HG02884 (cell line): ENCODE data around the gene RAB5IF.
"Not testable (repeated sequence)": the region's sequence is repeated elsewhere in the genome, so short reads cannot be mapped to it uniquely, and the experiment has no call there.

ENCODE experiments used
- ATAC-seq: cut with Tn5 transposase; IDR thresholded peaks from one replicate; pipeline ENCODE4 v1.9.1; 2021; ENCODE audit warnings: mild to moderate bottlenecking, moderate library complexity; ENCODE audit not compliant: unreplicated experiment

Gene RAB5IF

GRCh38 chr20:36585410-36586125 lies 20.0 kb upstream of the RAB5IF start:
- ATAC-seq: no peak

GRCh38 chr20:36587388-36588070 lies 18.1 kb upstream of the RAB5IF start:
- ATAC-seq: no peak

- ATAC-seq: no peak
These were observed 14.3 kb upstream of the RAB5IF start for GRCh38 chr20:36591281-36591680.

GRCh38 chr20:36591854-36592641 lies 13.5 kb upstream of the RAB5IF start:
- no peak for ATAC-seq

- no peak for ATAC-seq
These were observed 12.1 kb upstream of the RAB5IF start for GRCh38 chr20:36593347-36593929.

GRCh38 chr20:36599912-36600345 lies 5.7 kb upstream of the RAB5IF start:
- no peak for ATAC-seq

- ATAC-seq: no peak
These were observed 4.0 kb upstream of the RAB5IF start for GRCh38 chr20:36601540-36601939.

- peak; percentile 27 for ATAC-seq
These were observed 604 bp upstream of the RAB5IF start for GRCh38 chr20:36604952-36605398.

GRCh38 chr20:36606158-36607066 lies 833 bp downstream of the RAB5IF start:
- no peak for ATAC-seq

- no peak for ATAC-seq
These were observed 2.2 kb downstream of the RAB5IF start for GRCh38 chr20:36607586-36608387.

GRCh38 chr20:36608388-36608728 lies 2.8 kb downstream of the RAB5IF start:
- not testable (repeated sequence) for ATAC-seq

- no peak for ATAC-seq
These were observed 6.0 kb downstream of the RAB5IF start for GRCh38 chr20:36611625-36612024.

- ATAC-seq: no peak
These were observed 8.4 kb downstream of the RAB5IF start for GRCh38 chr20:36613974-36614373.

- no peak for ATAC-seq
These were observed 9.4 kb downstream of the RAB5IF start for GRCh38 chr20:36614781-36615557.

- no peak for ATAC-seq
These were observed 15.3 kb downstream of the RAB5IF start for GRCh38 chr20:36620917-36621316.

GRCh38 chr20:36623444-36623843 lies 17.9 kb downstream of the RAB5IF start:
- no peak for ATAC-seq

- no peak for ATAC-seq
These were observed 18.7 kb downstream of the RAB5IF start for GRCh38 chr20:36624068-36624943.

- ATAC-seq: no peak
These were observed 19.4 kb downstream of the RAB5IF start for GRCh38 chr20:36624944-36625324.
